T-helper 1 cell (primary cell): ENCODE data around the gene TUBGCP3.

Experiments
- DNase-seq, 5 donors: peaks; one replicate each; pipeline ENCODE4 v3.0.0-alpha.2; 2012 to 2020

Gene TUBGCP3

DNA sequence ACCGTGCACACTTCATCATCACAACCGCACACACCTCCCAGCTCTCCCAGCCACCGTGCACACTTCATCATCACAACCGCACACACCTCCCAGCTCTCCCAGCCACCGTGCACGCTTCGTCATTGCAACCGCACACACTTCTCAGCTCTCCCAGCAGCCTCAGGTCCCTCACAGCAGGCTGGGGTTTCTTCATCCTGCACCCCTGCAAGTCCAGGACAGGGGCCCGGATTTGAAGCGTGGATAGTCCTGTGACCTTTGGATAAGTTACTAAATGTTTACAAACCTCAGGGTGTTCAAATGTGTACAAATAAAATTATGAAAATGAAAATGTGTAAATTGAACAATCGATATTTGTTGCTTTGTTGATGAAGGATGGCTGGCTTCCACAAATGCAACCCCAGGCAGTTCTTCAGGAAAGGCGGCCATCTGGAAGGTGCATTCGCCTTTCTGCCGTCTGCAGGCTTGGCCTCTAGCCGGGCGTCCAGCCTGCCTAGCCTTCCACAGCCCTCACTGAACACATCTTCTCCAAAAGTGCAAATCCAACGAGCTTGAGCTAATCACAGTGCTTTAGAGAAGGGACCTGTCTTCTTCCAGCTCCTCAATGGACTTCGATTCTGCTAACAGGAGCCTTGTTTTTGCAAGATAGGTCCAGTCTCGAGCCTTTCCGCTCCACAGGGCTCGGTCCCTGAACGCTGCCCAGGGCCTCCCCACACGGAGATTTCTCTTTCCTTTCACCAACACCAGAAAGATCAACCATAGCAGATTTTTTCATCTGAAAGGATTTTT, 137.6 kb downstream of the TUBGCP3 start:
- no peak for DNase-seq

DNA sequence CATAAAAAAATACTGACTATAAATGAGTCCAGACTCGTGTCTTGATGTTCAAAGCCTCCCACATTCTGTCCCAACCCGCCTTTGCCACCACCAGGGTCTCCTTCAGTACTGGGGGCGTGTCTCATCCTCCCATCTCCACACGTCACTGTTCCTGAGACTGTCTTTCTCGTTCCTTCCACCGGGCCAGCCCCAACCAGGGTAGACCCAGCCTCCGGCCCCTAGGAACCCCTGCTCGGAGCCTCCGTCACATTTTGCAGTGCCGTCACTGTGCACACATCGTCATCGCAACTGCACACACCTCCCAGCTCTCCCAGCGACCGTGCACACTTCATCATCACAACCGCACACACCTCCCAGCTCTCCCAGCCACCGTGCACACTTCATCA, 138.4 kb downstream of the TUBGCP3 start:
- no peak for DNase-seq

DNA sequence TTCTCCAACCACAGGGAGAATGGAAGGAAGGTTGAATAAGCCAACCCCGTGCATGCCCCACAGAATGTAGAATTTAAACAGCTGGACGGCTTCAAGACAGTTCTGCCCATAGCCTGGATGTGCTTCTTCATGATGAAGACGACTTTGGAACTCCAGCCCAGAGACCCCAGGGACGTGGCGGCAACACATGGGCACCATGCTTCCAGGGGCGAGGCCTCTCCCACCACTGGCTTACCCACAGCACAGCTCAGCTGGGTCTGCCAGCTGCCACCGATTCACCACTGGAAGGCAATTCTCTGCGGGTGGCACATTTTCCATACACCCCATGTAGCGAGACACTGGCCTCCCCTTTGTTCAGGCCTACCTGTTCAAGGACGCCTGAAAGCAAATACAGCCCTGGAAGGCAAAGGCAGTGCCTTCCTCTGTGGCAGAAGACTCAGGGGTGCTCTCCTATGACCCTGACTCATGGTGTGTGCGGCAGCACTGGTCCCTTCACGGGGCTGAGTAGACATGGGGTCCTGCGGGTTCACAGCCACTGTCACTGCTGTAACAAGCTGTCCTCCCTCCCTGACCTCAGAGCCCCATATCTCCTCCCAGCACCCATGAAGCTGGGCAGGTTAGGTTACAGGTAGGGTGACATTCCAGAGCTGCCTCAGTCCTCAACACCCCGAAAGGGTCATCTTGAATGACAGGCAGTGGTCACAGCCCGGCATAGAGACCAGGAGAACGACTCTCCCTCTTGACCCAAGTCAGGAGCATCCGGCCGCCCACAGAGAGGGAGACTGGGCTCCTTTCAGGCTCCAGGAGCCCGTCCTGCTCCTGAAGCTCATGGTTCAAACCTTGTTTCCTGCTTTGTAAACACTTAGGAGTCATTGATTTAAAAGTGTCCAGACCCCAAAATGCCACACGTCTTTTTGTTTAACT, 139.1 kb downstream of the TUBGCP3 start:
- DNase-seq, result no peak

DNA sequence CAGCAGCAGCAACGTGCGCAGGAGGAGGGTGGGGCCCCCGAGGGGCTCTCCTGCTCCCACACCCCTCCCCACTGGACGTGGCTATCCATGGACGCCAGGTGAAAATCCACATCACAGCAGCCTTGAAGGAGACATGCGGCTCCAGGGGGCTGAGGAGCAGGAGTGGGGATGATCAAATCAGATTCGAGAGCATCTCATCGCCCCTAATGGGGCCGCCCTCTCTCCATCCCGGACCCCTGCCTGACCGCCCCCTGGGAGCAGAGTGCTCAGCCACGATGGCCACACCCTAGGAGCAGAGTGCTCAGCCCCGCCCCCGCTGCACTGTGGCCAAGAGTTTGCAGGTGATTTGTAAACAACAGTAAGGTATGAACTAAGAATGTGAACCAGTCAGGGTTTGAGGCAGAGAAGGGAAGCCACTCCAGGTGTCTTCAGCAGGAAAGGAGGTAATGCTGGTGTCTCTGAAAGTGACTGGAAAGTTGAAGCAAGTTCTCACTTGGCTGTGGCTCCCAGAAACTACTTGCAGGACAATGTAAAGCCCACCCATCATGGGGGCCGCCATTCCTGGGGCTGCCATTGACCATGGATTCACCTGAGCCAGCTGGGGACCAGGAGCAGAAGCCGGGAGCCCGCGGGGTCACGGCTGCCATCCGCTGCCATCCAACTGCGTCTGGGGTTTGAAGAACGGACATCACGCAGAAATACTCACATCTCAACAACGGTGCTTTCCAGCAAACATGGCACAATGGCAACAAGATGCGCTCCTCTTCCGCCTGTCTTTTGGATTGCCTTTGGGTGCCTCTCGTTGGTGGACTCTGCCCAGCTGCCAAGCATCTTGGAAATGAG, 140.0 kb downstream of the TUBGCP3 start:
- no peak for DNase-seq

DNA sequence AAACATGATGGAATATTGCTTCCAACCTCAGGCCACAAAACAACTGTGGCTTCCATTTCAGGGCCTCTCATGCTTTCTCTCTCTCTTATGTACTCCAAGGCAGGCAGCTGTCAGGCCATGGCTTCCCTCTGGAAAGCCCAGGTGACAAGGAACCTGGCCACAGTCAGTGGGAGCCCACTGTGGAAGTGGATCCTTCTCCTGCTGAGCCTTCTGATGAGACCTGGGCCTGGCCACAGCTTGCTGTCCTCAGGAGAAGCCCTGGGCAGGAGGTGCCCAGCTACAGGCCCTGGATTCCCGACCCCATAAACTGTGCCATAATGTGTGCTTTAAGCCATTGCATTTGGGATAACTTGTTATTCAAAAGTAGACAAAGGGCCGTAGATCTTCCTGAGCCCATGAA, 140.6 kb downstream of the TUBGCP3 start:
- no peak for DNase-seq

DNA sequence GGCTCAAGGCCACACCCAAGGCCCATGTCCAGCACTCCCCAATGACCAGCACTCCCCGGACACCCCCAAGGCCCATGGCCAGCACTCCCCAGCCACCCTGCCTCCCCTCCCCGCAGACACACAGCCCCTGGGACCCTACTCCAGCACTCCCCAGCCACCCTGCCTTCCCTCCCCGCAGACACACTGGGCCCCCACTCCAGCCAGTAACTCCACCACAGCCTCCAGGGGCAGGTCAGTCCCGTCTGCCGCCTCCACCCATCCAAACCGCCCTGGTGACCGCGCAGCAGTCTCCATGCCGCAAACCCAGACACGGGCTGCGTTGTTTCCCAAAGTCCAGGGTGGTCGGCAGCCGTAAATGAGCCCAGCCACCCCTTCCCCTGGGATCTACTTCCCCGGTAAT, 141.1 kb downstream of the TUBGCP3 start:
- DNase-seq, result no peak

DNA sequence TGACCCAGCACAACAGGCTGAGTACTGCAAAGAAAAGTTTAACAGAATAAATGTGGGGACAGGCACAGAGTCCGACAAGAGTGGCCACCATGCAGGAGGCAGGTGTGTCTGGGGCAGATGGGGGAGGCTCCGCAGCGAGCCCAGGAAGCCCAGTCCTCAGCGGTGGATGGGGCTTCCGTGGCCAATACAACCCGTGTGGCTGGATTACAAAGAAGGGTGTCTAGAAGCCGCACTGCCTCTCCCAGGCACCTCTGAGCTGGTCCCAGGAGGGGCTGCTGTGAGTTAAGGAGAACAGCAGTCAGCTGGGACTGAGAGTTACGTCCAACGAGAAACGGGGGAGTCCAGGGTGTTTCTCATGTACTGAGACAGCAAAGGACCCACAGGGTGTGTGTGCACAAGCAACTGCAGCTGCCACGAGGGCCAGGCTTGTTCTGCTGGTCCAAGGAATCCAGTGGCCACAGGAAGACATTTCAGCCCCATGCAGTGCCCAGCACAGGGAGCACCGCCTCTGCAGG, 141.5 kb downstream of the TUBGCP3 start:
- DNase-seq, result no peak

DNA sequence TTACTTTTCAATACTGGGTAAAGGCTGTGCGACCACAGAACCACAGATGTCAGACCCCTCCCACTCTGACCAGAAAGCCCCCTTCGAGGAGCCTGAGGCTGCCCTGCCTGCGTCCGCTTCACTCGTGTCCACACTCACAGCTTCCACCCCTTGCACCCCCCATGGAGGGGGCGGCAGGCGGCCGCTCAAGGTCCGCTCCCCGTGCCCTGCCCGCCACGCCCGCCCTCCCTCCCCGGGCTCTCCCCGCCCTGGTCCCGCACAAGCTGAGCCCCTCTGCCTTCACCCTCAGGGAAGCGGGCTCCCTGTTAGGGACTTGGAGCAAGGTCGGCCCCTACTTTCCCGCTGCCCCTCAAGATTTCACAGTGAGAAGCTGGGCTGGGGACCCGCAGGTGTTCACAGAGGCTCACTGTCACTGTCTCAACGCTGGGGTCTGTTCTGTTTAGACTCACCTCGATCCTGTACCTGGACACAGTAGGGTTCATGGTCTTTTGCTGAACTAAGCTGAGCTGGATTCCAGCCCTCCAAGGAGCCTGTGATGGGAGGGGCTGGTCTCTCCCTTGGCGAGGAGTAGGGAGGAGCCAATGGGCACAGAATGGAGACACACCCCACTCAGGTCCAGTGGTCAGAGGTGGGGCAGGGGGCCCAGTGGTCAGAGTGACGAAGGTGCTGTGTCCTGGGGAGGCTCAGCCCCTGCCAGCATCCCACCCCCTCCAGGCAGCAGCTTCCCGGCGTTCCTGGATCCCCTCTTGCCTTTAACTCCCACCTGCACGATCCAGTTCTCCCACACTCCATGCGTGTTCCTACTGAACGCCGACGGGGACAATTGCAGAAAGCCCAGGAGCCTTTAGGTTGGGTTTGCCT, 142.3 kb downstream of the TUBGCP3 start:
- no peak for DNase-seq

DNA sequence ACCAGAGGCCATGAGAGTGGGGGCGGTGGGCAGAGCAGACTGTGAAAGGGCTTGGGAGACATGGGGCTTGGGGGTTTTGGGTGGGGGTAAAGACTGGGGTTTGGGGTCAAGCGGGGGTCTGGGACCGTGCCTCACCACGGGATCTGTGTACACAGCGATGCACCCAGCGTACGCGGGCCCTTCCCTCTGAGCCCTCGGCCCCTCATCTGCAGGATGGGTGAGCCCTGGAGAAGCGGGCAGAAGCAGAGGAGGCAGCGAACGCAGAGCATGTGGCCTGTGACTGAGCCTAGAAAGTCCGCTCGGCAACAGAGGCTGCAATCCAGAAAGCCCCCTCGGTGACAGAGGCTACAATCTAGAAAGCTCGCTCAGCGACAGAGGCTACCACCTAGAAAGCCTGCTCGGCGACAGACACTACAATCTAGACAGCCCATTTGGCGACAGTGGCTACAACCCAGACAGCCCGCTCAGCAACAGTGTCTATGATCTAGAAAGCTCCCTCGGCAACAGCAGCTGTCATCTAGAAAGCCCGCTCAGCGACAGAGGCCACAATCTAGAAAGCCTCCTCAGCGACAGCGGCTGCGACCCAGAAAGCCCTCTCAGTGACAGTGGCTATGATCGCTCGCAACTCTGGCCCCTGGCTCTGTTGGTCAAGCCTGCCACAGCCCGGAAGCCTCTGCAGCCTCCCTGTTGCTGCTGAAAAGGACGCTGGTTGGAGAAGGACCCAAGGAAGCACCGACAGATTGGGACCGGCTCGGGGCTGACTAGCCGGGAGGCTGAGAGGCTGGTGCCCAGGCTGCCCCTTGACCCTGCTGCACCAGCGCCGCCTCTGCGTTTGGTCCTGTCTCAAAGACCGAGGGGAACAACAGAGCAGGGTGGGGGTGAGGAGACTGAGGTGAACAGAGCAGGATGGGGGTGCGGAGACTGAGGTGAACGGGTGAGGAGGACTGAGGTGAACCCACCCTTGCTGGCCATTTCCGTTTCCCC, 143.2 kb downstream of the TUBGCP3 start:
- no peak for DNase-seq

DNA sequence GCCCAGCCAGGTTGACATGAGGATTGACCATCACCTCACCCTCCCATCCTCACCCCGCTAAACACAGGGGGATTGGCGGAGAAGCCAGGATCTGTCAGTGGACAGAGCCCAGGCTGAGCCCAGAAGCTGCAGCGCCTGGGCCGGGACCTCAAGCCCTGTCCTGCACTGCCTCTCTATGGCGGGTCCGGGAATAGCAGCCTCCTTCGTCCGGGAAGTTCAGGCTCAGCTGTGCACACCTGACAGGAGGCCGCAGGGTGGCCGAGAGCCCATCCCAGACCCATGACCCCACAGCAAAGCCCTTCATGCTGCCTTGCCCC, 144.0 kb downstream of the TUBGCP3 start:
- peak in 2 of 5 donors; percentile 3 to 41 for DNase-seq

DNA sequence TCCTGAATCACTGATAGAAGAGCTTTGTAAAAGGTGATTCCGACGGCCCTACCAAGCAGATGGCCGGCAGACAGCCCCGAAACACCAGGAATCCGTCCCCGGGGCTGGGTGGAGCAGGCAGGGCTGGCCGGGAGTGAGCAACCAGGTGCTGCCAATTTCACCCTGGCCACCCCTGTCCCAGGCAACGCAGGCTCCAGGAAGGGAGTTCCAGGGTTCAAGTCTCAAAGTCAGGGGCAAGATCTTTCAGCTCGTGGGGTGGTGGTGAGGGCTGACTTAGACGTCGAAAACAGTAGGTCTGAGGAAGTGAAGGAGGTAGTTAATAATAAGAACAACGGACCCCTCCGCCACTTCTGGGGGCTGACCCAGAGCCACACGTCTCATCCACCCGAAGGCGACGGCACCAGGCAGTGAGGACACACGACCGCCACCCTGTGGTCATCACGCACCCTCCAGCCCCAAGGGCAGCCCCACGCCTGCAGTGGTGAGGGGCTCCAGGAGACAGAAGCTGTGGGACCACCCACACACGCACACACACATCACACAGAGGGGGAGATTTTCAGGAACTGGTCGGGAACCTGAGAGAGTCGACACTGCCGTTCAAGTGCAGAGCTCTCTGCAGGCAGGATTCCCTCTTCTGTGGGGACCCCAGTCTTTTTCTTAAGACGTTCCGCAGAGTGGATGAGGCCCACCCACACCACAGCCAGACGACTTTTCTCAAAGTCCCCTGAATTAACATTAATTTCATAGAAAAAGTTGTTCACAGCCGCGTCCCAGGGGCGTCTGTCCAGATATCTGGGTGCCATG, 144.6 kb downstream of the TUBGCP3 start:
- no peak for DNase-seq

DNA sequence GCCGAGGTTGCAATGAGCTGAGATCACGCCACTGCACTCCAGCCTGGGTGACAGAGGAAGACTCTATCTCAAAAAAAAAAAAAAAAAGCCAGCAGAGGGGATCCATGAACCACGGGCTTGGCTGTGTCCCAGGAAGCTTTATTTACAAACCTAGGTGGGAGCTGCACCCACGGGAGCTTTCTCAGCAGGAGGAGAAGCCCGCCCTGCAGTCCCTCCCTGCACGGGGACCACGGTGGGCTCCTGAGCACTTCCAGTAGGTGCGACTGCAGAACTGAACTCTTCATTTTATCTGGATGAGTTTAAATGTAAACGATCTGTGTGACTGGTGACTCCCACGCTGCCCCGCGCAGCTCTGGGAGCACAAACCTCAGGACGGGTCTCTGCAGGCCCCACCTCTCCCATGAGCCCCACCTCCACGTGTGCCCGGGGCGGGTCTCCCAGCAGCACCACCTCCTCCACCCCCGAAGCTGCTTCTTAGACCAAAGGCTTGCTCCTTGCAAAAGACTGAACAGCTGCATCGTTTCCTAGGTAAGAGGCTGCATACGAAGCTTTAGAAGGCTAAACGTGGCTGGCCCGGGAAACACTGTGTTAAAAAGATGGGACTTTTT, 145.4 kb downstream of the TUBGCP3 start:
- no peak for DNase-seq

DNA sequence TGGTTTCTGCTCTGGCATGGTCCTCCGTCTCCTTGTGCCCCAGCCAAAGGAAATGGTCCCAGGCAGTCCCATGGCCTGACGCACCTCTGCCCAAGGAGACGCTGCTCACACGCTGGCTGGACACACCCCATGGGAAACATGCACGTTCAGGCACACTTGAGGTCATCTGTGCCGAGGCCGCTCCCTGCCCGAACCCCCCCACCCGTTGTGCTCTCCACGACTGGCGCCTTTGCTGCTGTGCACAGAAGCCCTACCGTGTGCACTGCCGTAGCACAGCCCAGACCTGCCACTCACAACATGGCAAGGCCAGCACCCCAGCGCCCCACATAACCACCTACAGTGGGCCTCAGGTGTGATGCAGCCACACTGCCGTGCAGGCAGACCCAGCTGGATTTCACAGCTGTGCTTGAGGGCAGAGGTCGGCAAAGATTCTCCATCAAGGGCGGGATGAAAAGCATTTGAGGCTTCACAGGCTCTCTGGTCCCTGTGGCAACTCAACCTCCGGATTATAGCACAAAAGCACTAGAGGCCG, 146.1 kb downstream of the TUBGCP3 start:
- no peak for DNase-seq

DNA sequence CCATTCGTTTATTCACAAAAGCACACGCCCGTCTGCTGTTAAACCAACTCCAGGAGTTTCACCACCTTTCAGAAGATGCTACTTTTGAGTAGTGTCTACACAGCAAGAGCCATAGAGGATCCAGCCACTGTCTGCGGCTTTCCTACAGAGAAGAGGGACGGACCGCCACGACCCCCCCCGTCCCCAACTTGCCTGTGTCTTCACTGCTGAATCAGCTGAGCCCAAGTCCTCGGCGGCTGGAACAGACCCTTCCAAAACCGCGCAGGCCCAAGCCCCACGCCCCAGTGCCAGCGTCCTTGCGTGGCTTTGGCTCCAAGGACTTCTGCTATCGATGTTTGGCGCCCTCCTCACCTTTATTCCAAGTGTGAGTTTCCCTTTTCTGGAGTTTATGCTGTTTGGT, 146.7 kb downstream of the TUBGCP3 start:
- DNase-seq, result no peak

DNA sequence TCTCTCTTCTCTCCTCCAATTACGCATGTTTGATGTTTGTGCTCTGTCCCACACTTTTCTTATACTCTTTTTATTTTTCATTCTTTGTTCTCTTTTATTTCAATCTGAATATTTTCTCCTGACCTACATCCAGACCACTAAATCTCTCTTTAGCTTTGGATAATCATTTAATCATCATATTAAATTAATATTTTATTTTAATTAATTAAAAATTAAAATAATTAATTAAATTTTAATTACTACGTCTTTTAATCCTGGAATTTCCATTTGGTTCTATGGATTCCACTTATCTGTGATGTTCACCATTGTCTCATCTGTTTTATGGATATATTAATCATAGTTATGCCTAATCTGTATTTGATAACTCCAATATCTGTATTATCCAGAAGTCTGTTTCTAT, 149.4 kb downstream of the TUBGCP3 start:
- no peak for DNase-seq

DNA sequence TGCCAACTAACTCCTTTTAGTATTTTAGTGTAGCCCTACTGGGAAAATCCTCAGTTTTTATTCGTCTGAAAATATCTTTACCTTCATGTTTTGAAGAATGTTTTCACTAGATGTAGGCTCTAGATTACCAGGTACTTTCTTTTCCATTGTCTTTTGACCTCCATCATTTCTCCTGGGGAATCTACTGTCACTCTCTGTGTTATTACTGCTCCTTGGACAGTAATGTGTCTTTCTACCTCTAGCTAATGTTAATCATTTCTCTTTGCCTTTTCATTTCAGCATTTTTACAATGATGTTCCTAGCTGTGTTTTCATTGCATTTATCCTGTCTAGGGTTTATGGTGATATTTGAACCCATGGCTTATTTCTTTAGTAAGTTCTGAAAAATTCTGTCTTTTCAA, 149.9 kb downstream of the TUBGCP3 start:
- DNase-seq, result no peak

DNA sequence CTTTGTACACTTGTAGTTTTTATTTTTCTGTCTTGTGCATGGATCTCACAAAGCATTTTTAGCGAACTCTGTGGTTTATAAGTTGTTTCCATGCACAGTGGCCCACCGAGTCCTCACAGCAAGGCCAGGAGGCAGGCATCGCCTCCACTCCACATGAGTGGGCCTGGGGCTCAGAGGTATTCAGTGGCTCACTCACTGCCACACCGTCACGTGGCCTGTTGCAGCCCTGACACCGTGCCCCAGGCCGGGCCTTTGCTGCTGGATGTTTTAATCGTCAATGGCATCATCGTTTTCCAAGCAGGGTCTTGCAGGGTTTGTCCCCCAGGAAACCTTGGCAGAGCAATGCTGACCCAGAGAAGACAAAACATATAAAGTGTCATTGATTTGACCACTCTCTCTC, 152.0 kb downstream of the TUBGCP3 start:
- no peak for DNase-seq
